Fibroblast of the aortic adventitia (primary cell): ENCODE results near the gene ARHGEF9. TPM values are rescaled to one million over a fixed set of nuclear protein-coding genes. Genes with fewer than 3 reads are reported as not detected.

Experiments used
- DNase-seq: peaks from one replicate; pipeline ENCODE4 v3.0.0-alpha.2; 2010; ENCODE audit warnings: low read depth
- H3K4me3 ChIP-seq: 2 replicates; pipeline ENCODE4 v1.5.1; 2011; ENCODE audit warnings: low read depth, mild to moderate bottlenecking, control low read depth, low read length, moderate library complexity
- total RNA-seq: library from RNA; depleted of rRNA; stranded (reverse); fragments of >200 nt; gene quantifications from 2 replicates; pipeline ENCODE4 v1.2.3, GENCODE V29; 2012; ENCODE audit warnings: low replicate concordance
- TF ChIP-seq, protein P1 (sequence below): IDR thresholded peaks from 2 replicates; pipeline ENCODE4 v1.5.1; 2011; ENCODE audit warnings: mild to moderate bottlenecking, low read length, control low read depth, inconsistent platforms; ENCODE audit not compliant: insufficient read depth

ARHGEF9 gene
- total RNA-seq, 1 donor = 13.8 TPM

- H3K4me3 ChIP-seq = no peak overlapping the region
- DNase-seq = no peak
- TF ChIP-seq, protein P1, sequence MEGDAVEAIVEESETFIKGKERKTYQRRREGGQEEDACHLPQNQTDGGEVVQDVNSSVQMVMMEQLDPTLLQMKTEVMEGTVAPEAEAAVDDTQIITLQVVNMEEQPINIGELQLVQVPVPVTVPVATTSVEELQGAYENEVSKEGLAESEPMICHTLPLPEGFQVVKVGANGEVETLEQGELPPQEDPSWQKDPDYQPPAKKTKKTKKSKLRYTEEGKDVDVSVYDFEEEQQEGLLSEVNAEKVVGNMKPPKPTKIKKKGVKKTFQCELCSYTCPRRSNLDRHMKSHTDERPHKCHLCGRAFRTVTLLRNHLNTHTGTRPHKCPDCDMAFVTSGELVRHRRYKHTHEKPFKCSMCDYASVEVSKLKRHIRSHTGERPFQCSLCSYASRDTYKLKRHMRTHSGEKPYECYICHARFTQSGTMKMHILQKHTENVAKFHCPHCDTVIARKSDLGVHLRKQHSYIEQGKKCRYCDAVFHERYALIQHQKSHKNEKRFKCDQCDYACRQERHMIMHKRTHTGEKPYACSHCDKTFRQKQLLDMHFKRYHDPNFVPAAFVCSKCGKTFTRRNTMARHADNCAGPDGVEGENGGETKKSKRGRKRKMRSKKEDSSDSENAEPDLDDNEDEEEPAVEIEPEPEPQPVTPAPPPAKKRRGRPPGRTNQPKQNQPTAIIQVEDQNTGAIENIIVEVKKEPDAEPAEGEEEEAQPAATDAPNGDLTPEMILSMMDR = no peak
These were observed 660 bp upstream of the ARHGEF9 start for GRCh38 chrX:63785708-63786040.

- TF ChIP-seq, protein P1 = no peak
- DNase-seq = no peak
- H3K4me3 ChIP-seq = no peak overlapping the region
These were observed 590 bp downstream of the ARHGEF9 start for GRCh38 chrX:63784346-63784901.

DNA sequence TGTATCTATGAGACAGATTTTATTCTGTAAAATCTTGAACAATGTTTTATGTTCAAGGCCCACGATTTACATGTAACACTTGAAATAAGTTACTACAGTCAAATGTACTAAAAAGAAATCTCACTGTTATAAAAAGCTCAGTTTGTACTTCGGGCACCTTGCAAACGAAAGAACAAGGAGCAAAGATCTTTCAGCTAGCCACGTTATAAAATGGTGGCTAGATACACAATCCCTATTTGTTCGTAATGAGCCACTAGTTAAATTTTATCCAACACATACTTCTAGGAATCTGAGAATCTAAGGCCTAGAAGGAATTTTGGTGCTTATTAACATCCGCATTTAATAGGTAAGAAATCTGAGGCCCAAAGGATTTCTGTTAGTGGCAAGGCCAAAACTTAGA is 2.5 kb downstream of the ARHGEF9 start:
- TF ChIP-seq, protein P1 = no peak
- DNase-seq = no peak

DNA sequence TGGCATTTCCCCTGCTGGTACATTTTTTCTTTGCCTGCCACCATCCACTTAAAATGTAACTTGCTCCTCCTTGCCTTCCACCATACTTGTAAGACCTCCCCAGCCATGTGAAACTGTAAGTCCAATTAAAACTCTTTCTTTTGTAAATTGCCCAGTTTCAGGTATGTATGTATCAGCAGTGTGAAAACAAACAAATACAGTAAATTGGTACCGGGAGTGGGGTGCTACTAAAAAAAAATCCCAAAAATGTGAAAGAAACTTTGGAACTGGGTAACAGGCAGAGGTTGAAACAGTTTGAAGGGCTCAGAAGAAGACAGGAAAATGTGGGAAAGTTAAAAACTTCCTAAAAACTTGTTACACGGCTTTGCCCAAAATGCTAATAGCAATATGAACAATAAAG is 16.3 kb downstream of the ARHGEF9 start:
- DNase-seq = no peak
- TF ChIP-seq, protein P1 = no peak
- H3K4me3 ChIP-seq = no peak overlapping the region

More for the DNA sequence above, 2.5 kb downstream of the ARHGEF9 start:
- no peak overlapping the region for H3K4me3 ChIP-seq

DNA sequence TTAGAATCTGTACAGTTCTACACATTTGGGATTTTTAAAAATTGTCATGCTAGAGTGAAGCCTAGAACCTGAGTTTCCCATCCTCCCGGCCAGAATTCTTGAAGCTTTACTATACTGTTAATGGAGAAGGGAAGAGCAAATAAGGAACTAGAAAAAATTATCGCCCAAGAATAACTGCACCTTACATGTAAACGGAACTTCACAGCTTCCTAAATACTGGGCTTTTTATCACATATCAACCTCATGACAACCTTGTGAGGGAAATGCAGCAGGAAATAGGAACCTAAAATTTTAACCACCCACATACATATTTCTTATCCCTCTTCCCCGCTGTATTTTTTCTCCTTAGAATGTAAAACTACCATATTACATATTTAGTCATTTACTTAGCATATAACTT is 19.3 kb downstream of the ARHGEF9 start:
- no peak for DNase-seq
- no peak overlapping the region for H3K4me3 ChIP-seq
- TF ChIP-seq, protein P1 = no peak

- no peak overlapping the region for H3K4me3 ChIP-seq
- no peak for DNase-seq
- TF ChIP-seq, protein P1 = no peak
These were observed 20.1 kb downstream of the ARHGEF9 start for GRCh38 chrX:63764946-63765345.

DNA sequence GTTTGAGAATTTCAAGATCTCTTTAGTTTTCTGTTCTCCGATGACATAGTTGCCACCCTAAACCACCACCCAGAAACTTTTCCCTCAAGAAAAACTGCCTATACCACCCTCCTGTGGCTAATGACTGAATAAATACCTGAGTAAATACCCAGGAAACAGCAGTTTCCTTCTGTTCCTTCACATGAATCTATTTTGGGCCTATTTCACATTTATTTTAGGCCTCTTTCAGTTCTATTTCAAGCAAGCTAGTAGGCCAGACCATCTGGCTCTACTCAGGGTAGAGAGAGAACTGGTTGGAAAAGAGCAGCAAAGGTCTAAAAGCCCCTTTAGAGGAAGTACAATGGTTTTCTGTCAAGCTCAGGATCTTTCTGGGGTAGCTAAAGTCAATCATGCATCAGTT is 23.4 kb downstream of the ARHGEF9 start:
- H3K4me3 ChIP-seq = no peak overlapping the region
- no peak for DNase-seq
- TF ChIP-seq, protein P1 = no peak
